ENCODE results near the gene LSM4.

LSM4 gene

GRCh38 chr19:18339723-18340122 is 16.8 kb upstream of the LSM4 start:
- peak; percentile 54 for TF ChIP-seq CTCF (conservative IDR thresholded peaks at IDR 0.05)
- H3K27ac ChIP-seq: peak overlapping the region; percentile 65; the same call in 1 of the 2 replicates

- H3K27ac ChIP-seq: no peak overlapping the region
- TF ChIP-seq CTCF (conservative IDR thresholded peaks at IDR 0.05): no peak
Measured at GRCh38 chr19:18338541-18338940, 15.7 kb upstream of the LSM4 start.

- H3K27ac ChIP-seq: no peak overlapping the region
- no peak for TF ChIP-seq CTCF (conservative IDR thresholded peaks at IDR 0.05)
Measured at GRCh38 chr19:18336121-18336520, 13.2 kb upstream of the LSM4 start.

GRCh38 chr19:18333680-18334079 is 10.8 kb upstream of the LSM4 start:
- TF ChIP-seq CTCF (conservative IDR thresholded peaks at IDR 0.05): no peak
- H3K27ac ChIP-seq: no peak overlapping the region

- no peak for TF ChIP-seq CTCF (conservative IDR thresholded peaks at IDR 0.05)
- H3K27ac ChIP-seq: no peak overlapping the region
Measured at GRCh38 chr19:18332917-18333530, 10.1 kb upstream of the LSM4 start.

- no peak for TF ChIP-seq CTCF (conservative IDR thresholded peaks at IDR 0.05)
Measured at GRCh38 chr19:18330868-18331267, 8.0 kb upstream of the LSM4 start.

GRCh38 chr19:18329035-18329376 is 6.1 kb upstream of the LSM4 start:
- peak overlapping the region; percentile 50 for H3K27ac ChIP-seq
- no peak for TF ChIP-seq CTCF (conservative IDR thresholded peaks at IDR 0.05)

More at GRCh38 chr19:18330868-18331267, 8.0 kb upstream of the LSM4 start:
- no peak overlapping the region for H3K27ac ChIP-seq
